HG02759 (cell line): Measurements from ENCODE around the gene CA11.
"Not testable (repeated sequence)": the region's sequence is repeated elsewhere in the genome, so short reads cannot be mapped to it uniquely, and the experiment has no call there.

Experiments used
- ATAC-seq: cut with Tn5 transposase; IDR thresholded peaks from one replicate; pipeline ENCODE4 v1.9.1; 2021; ENCODE audit warnings: mild to moderate bottlenecking, moderate library complexity; ENCODE audit not compliant: unreplicated experiment

The CA11 gene

DNA sequence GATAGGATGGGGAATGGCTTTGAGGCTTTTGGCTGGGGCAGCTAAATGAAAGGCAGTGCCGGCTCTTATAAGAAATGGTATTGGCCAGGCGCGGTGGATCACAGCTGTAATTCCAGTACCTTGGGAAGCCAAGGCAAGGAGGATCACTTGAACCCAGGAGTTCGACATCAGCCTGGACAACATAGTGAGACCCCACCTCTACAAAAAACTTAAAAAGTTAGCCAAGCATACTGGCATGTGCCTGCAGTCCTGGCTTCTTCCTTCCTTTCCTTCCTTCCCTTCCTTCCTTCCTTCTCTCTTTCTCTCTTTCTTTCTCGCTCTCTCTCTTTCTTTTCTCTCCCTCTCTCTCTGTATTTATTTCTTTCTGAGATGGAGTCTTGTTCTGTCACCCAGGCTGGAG lies 3.1 kb downstream of the CA11 start:
- ATAC-seq, result no peak

DNA sequence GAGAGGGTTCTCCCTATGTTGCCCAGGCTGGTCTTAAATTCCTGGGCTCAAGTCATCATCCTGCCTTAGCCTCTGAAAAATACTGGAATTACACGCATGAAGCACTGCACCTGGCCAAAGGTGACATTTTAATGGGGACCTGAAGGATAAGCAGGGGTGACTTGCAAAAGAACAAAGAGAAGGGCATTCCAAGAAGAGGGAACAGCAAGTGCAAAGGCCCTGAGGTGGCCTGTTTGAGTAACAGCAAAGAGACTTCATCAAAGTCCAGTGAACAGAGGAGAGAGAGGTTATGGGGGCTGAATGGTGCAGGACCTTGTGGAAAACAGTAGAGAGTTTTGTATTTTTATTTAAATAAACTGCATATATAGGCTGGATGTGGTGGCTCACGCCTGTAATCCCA lies 4.1 kb downstream of the CA11 start:
- no peak for ATAC-seq

DNA sequence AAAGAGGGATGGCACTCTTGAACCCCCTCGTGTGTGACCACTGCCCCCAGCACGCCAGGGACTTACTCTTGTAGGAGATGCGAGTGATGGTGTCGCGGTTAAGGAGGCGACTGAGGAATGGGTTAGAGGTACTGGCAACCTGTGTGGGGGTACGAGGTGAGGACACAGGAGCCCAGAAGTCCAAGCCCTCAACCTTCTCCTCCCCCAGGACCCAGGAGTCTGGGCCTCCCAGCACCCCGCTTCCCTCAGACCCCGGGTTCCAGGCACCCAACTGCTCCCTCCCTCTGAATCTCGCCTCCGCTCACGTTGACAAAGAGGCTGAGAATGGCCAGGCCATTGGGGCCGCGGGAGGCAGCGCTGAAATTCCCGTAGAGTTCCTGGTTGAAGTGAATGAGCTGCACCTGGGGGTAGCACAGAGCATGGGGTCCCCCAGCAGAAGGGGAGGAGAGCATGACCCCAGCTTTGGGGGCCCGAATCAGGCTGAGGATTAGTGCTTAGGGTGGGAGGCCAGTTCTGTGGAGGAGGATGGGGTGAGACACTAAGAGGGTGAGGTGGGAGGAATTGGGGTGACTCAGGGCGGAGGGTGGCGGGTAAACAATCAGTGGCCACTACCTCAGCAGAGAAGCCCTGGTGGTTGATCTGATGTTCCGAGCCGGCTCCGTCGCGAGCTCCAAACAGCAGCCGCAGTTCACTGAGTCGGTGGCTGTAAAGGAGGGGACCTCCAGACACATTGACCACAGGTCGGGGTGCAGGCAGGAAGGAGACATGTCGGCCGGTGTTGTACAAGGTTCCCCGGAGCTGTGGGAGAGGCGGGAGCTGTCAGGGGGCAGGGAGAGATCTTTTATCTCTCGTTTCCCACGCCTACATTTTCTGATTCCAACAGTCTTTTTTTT lies 6.3 kb downstream of the CA11 start:
- ATAC-seq, result no peak

DNA sequence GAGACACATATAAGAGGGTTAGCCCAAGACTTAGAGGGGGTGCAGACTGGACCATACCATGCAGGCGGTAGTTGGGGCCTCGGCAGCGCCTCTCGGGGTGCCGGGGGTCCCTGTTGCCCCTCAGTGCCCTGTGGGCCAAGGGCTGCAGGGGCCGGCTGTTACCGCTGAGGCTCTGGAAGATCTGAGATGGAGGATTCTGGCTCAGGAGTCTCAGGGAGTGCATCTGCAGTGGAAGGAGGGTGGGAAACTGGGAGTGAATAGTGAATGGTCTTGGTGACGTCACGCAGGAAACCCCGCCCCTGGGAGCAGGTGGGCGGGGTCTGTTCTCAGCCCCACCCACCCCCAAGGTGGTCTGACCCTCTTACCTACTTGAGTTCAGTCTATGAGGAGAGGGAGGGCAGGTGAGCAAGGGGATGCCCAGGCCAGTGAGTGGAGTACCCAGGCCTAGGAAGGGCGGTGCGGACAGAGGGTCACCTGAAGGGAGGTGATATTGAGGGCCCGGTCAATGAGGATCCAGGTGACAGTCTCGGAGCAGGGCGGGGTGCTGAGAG lies 7.1 kb downstream of the CA11 start:
- no peak for ATAC-seq

- peak; percentile 14 for ATAC-seq
Observed at GRCh38 chr19:48637948-48638830, 7.8 kb downstream of the CA11 start.

DNA sequence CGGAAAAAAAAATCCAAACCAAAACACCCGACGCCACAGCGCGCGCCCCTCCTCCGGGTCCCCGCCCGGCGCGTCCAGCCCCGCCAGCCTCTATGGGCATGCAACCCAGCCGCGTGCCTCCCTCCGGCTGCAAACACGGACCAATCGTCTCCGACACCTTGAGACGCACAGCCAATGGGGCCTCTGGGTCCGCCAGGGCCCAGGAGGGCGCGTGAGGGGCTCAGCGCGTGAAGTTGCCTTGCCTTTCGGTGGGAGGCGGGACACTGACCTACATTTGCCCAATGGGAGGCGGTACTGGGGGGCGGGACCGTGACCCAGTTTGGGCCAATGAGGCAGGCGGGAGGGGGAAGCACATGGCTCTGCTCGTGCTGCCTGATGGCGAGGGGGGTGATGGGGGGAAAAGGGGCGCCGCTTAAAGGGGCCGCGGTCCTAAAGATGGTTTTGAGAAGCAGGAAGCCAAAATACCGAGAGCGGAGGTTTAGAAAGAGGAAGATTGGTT lies 8.5 kb downstream of the CA11 start:
- ATAC-seq, result peak; percentile 77

DNA sequence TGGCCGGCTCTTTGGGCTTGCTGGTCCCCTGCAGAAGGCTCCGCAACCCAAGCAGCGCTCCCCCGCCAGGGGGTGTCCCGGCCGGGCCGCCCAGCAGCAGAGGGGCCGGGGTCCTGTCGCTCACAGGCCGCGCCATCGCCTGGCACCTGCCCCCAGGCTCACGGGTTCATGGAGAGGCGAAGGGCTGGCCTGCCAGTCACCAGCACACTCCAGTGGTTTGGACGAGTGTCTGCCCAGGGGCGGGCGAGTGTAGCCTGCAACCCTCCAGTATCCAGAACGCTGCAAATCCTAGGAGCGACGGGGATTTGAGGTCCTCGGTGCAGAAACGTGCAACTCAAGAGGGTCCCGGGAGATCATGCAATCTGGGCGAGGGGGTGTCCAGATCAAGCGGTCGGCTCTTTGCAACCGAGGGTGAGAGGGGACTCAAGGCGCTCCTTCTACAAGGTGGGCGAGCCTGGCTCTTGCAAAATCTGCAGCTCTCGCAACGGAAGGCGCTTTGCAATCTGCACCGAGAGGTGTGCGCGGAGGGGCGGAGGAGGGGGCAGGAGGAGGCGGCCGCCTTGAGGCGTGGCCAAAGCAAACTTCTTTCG lies 9.0 kb downstream of the CA11 start, which contains the start of gene DBP:
TSS of gene DBP (minus strand) at position 521 of the 590 bp plus-strand sequence. CDS start at position 136, 385 bp downstream.
- ATAC-seq, result no peak

DNA sequence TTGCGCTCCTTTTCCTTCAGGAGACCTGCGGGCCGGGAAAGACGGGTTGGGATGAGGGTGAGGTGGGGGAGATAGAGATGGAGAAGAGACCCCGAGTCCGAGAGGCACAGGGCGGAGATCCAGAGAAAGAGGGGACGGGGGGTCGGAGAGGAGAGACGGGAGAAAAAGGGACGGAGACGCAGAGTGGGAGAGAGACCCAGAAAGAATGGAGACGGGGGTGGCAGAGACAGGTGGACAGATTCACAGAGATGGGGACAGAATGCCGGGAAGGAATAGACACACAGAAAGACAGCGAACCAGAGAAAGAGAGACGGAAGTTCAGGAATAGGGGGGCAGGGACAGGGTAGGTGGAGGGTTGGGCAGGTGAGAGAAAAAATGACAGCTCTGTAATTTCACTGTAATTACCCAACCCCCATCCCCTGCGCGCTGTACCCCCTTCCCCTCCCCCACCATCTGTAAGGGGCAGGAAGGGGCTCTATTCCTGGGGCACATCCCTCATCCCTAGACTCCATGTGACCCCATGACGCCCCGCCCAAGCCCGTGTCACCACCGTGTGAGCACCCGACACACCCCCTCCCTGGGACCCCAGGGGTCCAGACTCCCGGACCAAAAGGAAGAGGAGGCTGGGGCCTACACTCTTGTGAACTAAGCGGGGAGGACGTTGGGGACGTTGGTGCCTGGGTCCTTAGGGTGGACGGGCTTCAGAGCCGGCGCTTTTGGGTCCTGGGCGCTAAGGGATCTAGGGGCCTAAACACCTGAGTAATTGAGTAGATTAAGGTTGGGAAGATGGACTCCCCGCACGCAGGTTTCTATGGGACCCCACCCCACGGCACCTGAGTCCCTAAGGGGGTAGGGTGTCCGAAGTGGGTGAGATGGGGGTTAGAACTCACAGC lies 9.8 kb downstream of the CA11 start:
- no peak for ATAC-seq

DNA sequence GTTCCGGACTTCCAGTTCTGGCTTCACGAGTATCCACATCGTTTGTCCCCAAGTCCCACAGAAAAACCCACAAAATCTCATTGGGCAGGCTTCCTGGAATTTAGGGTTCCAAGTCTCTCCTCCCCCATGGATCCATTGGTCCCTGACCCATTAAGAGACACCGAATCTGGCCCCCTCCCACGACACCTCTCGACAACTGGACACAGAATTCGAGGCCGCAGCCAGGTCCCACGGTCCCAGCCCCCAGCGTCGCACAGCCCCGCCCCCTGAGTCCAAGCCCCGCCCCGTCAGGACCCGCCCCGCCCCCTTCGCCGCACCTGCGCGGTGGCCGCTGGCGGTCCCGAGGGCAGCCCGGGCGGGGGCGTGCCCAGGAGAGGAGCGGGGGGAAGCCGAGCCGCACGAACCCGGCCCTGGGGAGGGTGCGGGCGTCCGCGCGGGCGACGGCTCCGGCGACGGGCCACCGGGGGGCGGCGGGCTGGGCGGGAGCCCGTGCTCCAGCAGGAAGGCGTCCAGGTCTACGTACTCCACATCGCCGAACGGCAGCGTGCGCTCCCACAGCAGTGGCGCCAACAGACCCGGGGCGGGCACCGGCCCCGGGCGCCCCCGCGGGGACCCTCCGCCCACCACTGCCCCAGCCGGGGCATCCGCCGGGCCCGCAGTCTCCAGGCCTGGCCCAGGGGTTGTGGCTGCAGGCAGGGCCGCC lies 10.6 kb downstream of the CA11 start:
- peak; percentile 18 for ATAC-seq

- ATAC-seq, result peak; percentile 43
Observed at GRCh38 chr19:48634424-48635262, 11.3 kb downstream of the CA11 start.

DNA sequence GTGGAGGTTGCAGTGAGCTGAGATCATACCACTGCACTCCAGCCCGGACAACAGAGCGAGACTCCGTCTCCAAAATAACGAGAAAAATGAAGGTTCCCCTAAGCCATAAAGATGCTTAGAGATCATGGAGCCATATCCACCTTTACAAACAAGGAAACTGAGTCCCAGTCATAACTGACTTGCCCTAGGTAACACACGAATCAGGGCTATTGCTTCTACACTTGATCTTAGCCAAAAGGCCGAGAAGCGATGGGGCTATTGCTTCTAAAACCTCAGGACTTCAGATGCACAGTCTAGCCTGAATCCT lies 12.0 kb downstream of the CA11 start:
- ATAC-seq, result no peak

DNA sequence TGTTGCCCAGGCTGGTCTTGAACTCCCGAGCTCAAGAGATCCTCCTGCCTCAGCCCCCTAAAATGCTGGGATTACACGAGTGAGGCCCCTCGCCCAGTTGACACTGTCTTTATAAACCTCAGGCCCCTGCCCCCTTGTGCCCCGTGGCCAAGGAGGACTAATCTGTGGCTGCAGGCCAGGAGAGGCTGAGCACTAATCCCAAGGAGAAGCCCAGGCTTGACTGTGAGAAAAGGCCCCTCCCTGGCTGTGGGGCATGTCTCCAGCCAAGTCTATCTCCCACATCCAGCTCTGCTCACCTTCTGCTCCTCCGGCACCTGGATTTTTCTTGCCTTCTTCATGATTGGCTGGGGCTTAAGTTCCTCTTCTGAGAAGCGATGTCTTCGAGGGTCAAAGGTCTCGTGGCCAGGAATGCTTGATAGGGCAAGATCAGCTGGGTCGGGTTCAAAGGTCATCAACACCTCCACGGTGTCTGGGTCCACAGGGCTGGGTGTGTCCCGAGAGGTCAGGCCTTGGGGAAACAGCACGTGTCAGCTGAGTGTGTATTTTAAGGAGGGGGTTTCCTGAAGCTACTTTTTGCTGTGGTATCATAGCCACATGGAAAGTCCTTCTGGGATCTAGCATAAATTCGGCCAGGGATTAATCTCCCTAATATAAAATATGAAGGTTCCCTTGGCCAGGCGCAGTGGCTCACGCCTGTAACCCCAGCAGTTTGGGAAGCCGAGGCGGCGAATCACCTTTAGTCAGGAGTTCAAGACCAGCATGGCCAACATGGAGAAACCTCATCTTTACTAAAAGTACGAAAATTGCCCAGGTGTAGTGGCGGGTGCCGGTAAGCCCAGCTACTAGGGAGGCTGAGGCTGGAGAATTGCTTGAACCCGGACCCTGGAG lies 12.6 kb downstream of the CA11 start:
- ATAC-seq, result no peak

- ATAC-seq, result no peak
Observed at GRCh38 chr19:48632692-48633147, 13.3 kb downstream of the CA11 start.

- not testable (repeated sequence) for ATAC-seq
Observed at GRCh38 chr19:48632286-48632685, 13.7 kb downstream of the CA11 start.

DNA sequence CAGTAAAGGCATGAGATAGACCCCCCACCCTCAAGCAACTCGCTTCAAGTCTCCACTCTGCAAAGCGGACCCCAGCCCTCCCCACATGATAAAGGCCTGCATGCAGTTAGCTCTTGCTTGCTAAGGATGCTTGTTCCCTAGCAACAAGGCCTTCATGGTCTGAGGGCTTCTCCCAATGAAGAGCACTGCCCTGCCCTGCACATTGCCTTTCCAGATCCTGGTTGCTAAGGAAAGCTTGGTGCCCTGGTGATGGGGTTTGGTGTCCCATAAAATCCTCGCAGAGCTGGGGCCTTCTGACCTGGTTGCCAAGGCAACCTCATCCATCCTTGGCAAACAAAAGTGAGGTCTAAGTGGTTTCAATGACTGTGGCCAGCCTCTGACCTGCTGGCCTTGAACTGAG lies 14.8 kb downstream of the CA11 start:
- no peak for ATAC-seq

GRCh38 chr19:48630296-48631063 lies 15.5 kb downstream of the CA11 start:
- ATAC-seq, result no peak
